HCT116 (cell line): ENCODE measurements around the gene ABCC5. TPM values are rescaled to one million over a fixed set of nuclear protein-coding genes. Genes with fewer than 3 reads are reported as not detected.
A peak's percentile ranks its signal among the peaks of the same experiment; 100 is the strongest.

Experiments used
- ATAC-seq: fragments of 200-7000 bp; cut with Tn5 transposase; 2 replicates; pipeline ENCODE4 v1.9.1; 2020; ENCODE audit warnings: mild to moderate bottlenecking, moderate library complexity
- BruUV-seq: library from RNA; stranded (reverse); fragments of 400-500 nt; replicated peaks from 2 replicates; lab custom pipeline; 2021; lab: Mats Ljungman, UMichigan
- CTCF ChIA-PET: fragments of 300-600 bp; sonication (Branson Sonifier 250); formaldehyde crosslinking; loops from one replicate; lab custom pipeline; 2021; ENCODE audit warnings: antibody characterized with exemption; lab: Charles Lee
- POLR2A ChIA-PET: fragments of 300-600, 350-600 bp; sonication (Branson Sonifier 250); formaldehyde crosslinking; loops from one replicate; lab custom pipeline; 2021; ENCODE audit warnings: antibody characterized with exemption; lab: Charles Lee
- RAD21 ChIA-PET, 2 experiments: fragments of 300-600 bp; sonication (Branson Sonifier 250); formaldehyde crosslinking; loops; one replicate each; lab custom pipeline; 2023; ENCODE audit warnings: low total read pairs in 2 of 2; ENCODE audit not compliant: uncharacterized antibody in 2 of 2, unreplicated experiment in 2 of 2, low non-redundant PET in 1 of 2; lab: Charles Lee
- DNase-seq: peaks from one replicate; pipeline ENCODE4 v3.0.0-alpha.2; 2010; ENCODE audit warnings: low read depth, low spot score
- H2AFZ ChIP-seq: fragments of 200-600 bp; shearing (Covaris generic), sonication (generic); 2 replicates; pipeline ENCODE4 v1.6.1; 2017; ENCODE audit warnings: low read depth, mixed run types, mixed read lengths, antibody characterized with exemption, low read length; ENCODE audit not compliant: poor library complexity, severe bottlenecking
- H3K27ac ChIP-seq: 2 replicates; pipeline ENCODE4 v1.5.1; 2012; ENCODE audit warnings: low read depth, low read length
- H3K27me3 ChIP-seq: fragments of 200-600 bp; sonication (generic); 2 replicates; pipeline ENCODE4 v1.6.1; 2016; ENCODE audit warnings: mixed run types, low read length, mixed read lengths; ENCODE audit not compliant: insufficient read depth
- H3K36me3 ChIP-seq, 2 experiments: fragments of 200-500 bp in 1 of 2; fragments of 200-600 bp in 1 of 2; sonication (Bioruptor generic) in 1 of 2; sonication (generic) in 1 of 2; 2 replicates each; pipeline versions ENCODE4 v1.5.1 to v1.6.1; 2014 to 2016; ENCODE audit warnings: low read length in 2 of 2, inconsistent platforms in 1 of 2, mixed read lengths in 1 of 2, mixed run types in 1 of 2; ENCODE audit not compliant: insufficient read depth in 2 of 2, control insufficient read depth in 1 of 2
- H3K4me1 ChIP-seq, 2 experiments: fragments of 200-600 bp in 1 of 2; sonication (generic) in 1 of 2; 2 replicates each; pipeline versions ENCODE4 v1.5.1 to v1.6.1; 2012 to 2017; ENCODE audit warnings: low read length in 2 of 2, inconsistent platforms in 1 of 2, mild to moderate bottlenecking in 1 of 2, mixed read lengths in 1 of 2, mixed run types in 1 of 2, moderate library complexity in 1 of 2; ENCODE audit not compliant: insufficient read depth in 2 of 2, control insufficient read depth in 1 of 2
- H3K4me2 ChIP-seq: fragments of 200-600 bp; sonication (generic); 2 replicates; pipeline ENCODE4 v1.6.1; 2017; ENCODE audit warnings: mixed run types, low read length, mixed read lengths
- H3K4me3 ChIP-seq, 2 experiments: fragments of 200-600 bp in 1 of 2; sonication (generic) in 1 of 2; replicated peaks in 1 of 2; 2 replicates each; pipeline ENCODE4 v1.5.1; 2011 to 2016; ENCODE audit warnings: low read length in 2 of 2, control low read depth in 1 of 2, low read depth in 1 of 2, mild to moderate bottlenecking in 1 of 2, mixed read lengths in 1 of 2, mixed run types in 1 of 2
- H3K79me2 ChIP-seq: fragments of 200-600 bp; sonication (generic); 2 replicates; pipeline ENCODE4 v1.6.1; 2017; ENCODE audit warnings: mild to moderate bottlenecking, mixed run types, low read length, moderate library complexity, mixed read lengths; ENCODE audit not compliant: insufficient read depth
- H3K9ac ChIP-seq: fragments of 200-600 bp; sonication (generic); 2 replicates; pipeline ENCODE4 v1.6.1; 2016; ENCODE audit warnings: low read length, mixed read lengths
- H3K9me2 ChIP-seq: fragments of 200-600 bp; sonication (generic), shearing (Covaris generic); 2 replicates; pipeline ENCODE4 v1.6.1; 2017; ENCODE audit warnings: mixed run types, mild to moderate bottlenecking, moderate library complexity; ENCODE audit not compliant: insufficient read depth
- H3K9me3 ChIP-seq, 2 experiments: fragments of 200-500 bp in 1 of 2; fragments of 200-600 bp in 1 of 2; sonication (Bioruptor generic) in 1 of 2; sonication (generic) in 1 of 2; 2 replicates each; pipeline ENCODE4 v1.6.1; 2014 to 2017; ENCODE audit warnings: low read length in 2 of 2, mixed read lengths in 2 of 2, inconsistent platforms in 1 of 2, low read depth in 1 of 2, mild to moderate bottlenecking in 1 of 2, mixed run types in 1 of 2, moderate library complexity in 1 of 2; ENCODE audit not compliant: control insufficient read depth in 1 of 2, insufficient read depth in 1 of 2
- H4K20me1 ChIP-seq: fragments of 200-600 bp; sonication (generic), shearing (Covaris generic); 2 replicates; pipeline ENCODE4 v1.6.1; 2017; ENCODE audit warnings: mixed run types, mild to moderate bottlenecking, moderate library complexity; ENCODE audit not compliant: insufficient read depth
- CEBPB ChIP-seq: IDR thresholded peaks from 2 replicates; pipeline ENCODE4 v1.6.1; 2012; ENCODE audit warnings: low read depth
- CTCF ChIP-seq, 3 experiments: fragments of 200-600 bp in 1 of 3; sonication (generic) in 1 of 3; IDR thresholded peaks in 2 of 3; conservative IDR thresholded peaks in 1 of 3; 2 replicates each; pipeline ENCODE4 v1.5.1; 2012 to 2017; ENCODE audit warnings: low read depth in 2 of 3, low read length in 2 of 3, antibody characterized with exemption in 1 of 3, borderline replicate concordance in 1 of 3, control low read depth in 1 of 3, mild to moderate bottlenecking in 1 of 3, mixed read lengths in 1 of 3, mixed run types in 1 of 3, moderate library complexity in 1 of 3; ENCODE audit not compliant: insufficient read depth in 1 of 3
- ELF1 ChIP-seq: IDR thresholded peaks from 2 replicates; pipeline ENCODE4 v1.6.1; 2012; ENCODE audit warnings: low read depth, borderline replicate concordance
- EZH2 ChIP-seq: fragments of 200-600 bp; sonication (generic); IDR thresholded peaks from 2 replicates; pipeline ENCODE4 v1.6.1; 2017; ENCODE audit warnings: antibody characterized with exemption, mixed run types
- EZH2phosphoT487 ChIP-seq: fragments of 200-600 bp; IDR thresholded peaks from 2 replicates; pipeline ENCODE4 v1.6.1; 2018; ENCODE audit warnings: antibody characterized with exemption, borderline replicate concordance
- JUND ChIP-seq: IDR thresholded peaks from 2 replicates; pipeline ENCODE4 v1.6.1; 2012
- MAX ChIP-seq: IDR thresholded peaks from 2 replicates; pipeline ENCODE4 v1.6.1; 2012
- RAD21 ChIP-seq: IDR thresholded peaks from 2 replicates; pipeline ENCODE4 v1.6.1; 2012; ENCODE audit warnings: low read depth, mild to moderate bottlenecking
- REST ChIP-seq: IDR thresholded peaks from 2 replicates; pipeline ENCODE4 v1.6.1; 2012; ENCODE audit warnings: low read depth
- SP1 ChIP-seq: IDR thresholded peaks from 2 replicates; pipeline ENCODE4 v1.6.1; 2012; ENCODE audit warnings: low read depth
- ZFX ChIP-seq: fragments of 450-650 bp; IDR thresholded peaks from 2 replicates; pipeline ENCODE4 v1.6.1; 2017
- intact Hi-C: fragments of 100-400 bp; cut with micrococcal nuclease; formaldehyde crosslinking; loops from 2 replicates; pipeline ENCODE4 v1.10.0; 2022
- total RNA-seq: library from RNA; stranded (reverse); gene quantifications from one replicate; pipeline ENCODE4 v1.2.1, GENCODE V29; 2021; ENCODE audit not compliant: unreplicated experiment
- TF ChIP-seq, protein P1 (sequence below): IDR thresholded peaks from 2 replicates; pipeline ENCODE4 v1.6.1; 2012

Gene ABCC5
- total RNA-seq, 1 experiment from 2014 or later, result 16.9 TPM

DNA sequence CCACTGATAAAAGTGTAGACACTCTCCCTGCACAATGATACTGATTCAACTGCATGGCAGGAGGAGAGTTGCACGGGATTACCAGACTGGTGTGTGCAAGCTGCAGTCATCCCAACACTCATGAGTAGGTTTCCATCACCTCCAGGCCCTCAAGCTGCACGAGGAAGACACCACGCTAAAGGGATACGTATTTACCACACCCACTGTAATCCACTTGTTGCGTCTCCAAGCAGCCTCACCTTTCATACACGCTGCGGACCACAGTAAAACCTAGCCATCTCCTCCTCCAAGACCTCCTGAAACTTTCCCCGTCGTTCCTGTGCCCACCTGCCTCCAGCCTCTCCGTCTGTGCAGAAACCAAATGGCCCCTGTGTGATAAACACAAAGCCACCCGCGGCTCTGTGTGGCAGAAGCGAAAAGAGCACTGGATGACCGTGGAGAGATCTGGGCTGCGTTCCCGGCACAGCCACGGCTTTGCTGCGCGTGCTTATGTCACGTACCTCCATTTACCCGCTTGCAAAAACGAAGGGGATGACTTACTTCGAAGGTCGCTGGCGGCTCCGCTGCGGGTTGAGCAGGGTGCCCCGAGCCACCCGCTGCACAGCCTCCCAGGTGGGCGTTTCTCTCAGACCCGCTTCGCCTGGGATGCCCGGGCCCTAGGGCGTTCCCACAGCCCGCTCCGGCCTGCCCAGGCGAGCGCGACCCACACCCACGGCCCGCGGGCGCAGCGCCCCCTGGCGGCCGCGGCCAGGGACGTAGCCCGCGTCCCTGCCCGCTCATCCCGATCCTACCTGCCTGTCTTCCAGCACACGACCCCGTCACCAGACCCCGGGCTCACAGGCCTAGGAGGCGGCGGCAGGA is 643 bp downstream of the ABCC5 start:
- Histone ChIP-seq H3K4me2 (peak overlapping the region; percentile 82), H3K36me3 (no peaks in the 10 kb centered on the region), H3K27ac (peak overlapping the region; percentile 71), H2AFZ (peak overlapping the region; percentile 99), H3K27me3 (no peaks in the 10 kb centered on the region), H3K9me3 (no peaks in the 10 kb centered on the region), H3K9me2 (no peaks in the 10 kb centered on the region), H4K20me1 (no peaks in the 10 kb centered on the region), H3K79me2 (no peaks in the 10 kb centered on the region; the same call in 1 of the 2 replicates), H3K9ac (peak overlapping the region; percentile 70), H3K4me1 (peaks cover 4 to 13% of the 10 kb centered on the region in 2 experiments; a peak in 3 of 4 replicates), H3K4me3 (peak overlapping the region; percentile 83 to 100)
- ATAC-seq (peak; percentile 88), DNase-seq (peak; percentile 21)
- ChIA-PET POLR2A (interaction anchor here (1.0 to 1.2 kb wide), 3 partner anchors 11 to 33 kb away, joined by 3 to 5 read pairs (median 4); no protein-coding TSS in a partner anchor), CTCF (interaction anchor here (0.9 to 2.0 kb wide), 8 partner anchors 11 to 272 kb away, joined by 3 to 11 read pairs (median 4); partner anchors contain the start of gene PARL), RAD21 (interaction anchor here in 1 of 2 experiments (0.7 kb wide), 1 partner anchor 113 kb away, joined by 3 read pairs; no protein-coding TSS in a partner anchor)
- intact Hi-C loops, result loop anchor here (1.0 to 10.0 kb wide), 3 partner anchors 113 to 268 kb away; no protein-coding TSS in a partner anchor
- peak; percentile 79 for TF ChIP-seq RAD21
- peak; percentile 55 to 93 (median 72) for TF ChIP-seq CTCF (IDR thresholded peaks at IDR 0.05 in 2 of 3, conservative IDR thresholded peaks at IDR 0.05 in 1 of 3; ENCODE audit: borderline replicate concordance in 1 of 3, insufficient read depth in 1 of 3, low read depth in 2 of 3, low read length in 2 of 3)
- no peak for TF ChIP-seq JUND
- no peak for TF ChIP-seq EZH2
- TF ChIP-seq EZH2phosphoT487, result no peak
- TF ChIP-seq ELF1, result no peak
- TF ChIP-seq ZFX, result 0 out of 2 replicates have a peak, but pooled peaks have one; percentile 30
- TF ChIP-seq REST, result no peak
- no peak for TF ChIP-seq SP1
- TF ChIP-seq, protein P1, sequence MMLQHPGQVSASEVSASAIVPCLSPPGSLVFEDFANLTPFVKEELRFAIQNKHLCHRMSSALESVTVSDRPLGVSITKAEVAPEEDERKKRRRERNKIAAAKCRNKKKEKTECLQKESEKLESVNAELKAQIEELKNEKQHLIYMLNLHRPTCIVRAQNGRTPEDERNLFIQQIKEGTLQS, result no peak
- no peak for TF ChIP-seq MAX
- TF ChIP-seq CEBPB, result no peak
- BruUV-seq, result TSS peak; percentile 39
